OCI-LY7 (cell line): Measurements from ENCODE around the gene ASB1. TPM values are rescaled to one million over a fixed set of nuclear protein-coding genes. Genes with fewer than 3 reads are reported as not detected.

Experiments
- BruUV-seq: library from RNA; stranded (reverse); fragments of 400-500 nt; replicated peaks from 2 replicates; lab custom pipeline; 2021; lab: Mats Ljungman, UMichigan
- CTCF ChIA-PET: fragments of 300-600 bp; sonication (Branson Sonifier 250); formaldehyde crosslinking; loops from one replicate; lab custom pipeline; 2022; ENCODE audit warnings: antibody characterized with exemption; ENCODE audit not compliant: unreplicated experiment; lab: Charles Lee
- POLR2A ChIA-PET: fragments of 300-600 bp; sonication (Branson Sonifier 250); formaldehyde crosslinking; loops from one replicate; lab custom pipeline; 2022; ENCODE audit warnings: antibody characterized with exemption; lab: Charles Lee
- DNase-seq: peaks from one replicate; pipeline ENCODE4 v3.0.0-alpha.2; 2015; ENCODE audit warnings: low spot score
- H2AFZ ChIP-seq: fragments of 200-600 bp; sonication (generic), shearing (Covaris generic); 2 replicates; pipeline ENCODE4 v1.6.1; 2014; ENCODE audit warnings: mild to moderate bottlenecking, antibody characterized with exemption, low read length, moderate library complexity
- H3K27ac ChIP-seq: fragments of 200-600 bp; sonication (generic); 2 replicates; pipeline ENCODE4 v1.5.1; 2014; ENCODE audit warnings: mixed run types, low read depth, mild to moderate bottlenecking, moderate library complexity, low read length, inconsistent platforms; ENCODE audit not compliant: poor library complexity, severe bottlenecking
- H3K36me3 ChIP-seq: fragments of 200-600 bp; sonication (generic); 2 replicates; pipeline ENCODE4 v1.6.1; 2014; ENCODE audit warnings: mild to moderate bottlenecking, antibody characterized with exemption, low read length, moderate library complexity, mixed read lengths; ENCODE audit not compliant: insufficient read depth
- H3K4me1 ChIP-seq: fragments of 200-600 bp; sonication (generic); 2 replicates; pipeline ENCODE4 v1.5.1; 2014; ENCODE audit warnings: mild to moderate bottlenecking, low read length; ENCODE audit not compliant: insufficient read depth, poor library complexity, severe bottlenecking
- H3K4me2 ChIP-seq: fragments of 200-600 bp; sonication (generic); 2 replicates; pipeline ENCODE4 v1.6.1; 2014; ENCODE audit warnings: mild to moderate bottlenecking, low read length
- H3K4me3 ChIP-seq: fragments of 200-600 bp; sonication (generic); 2 replicates; pipeline ENCODE4 v1.5.1; 2014; ENCODE audit warnings: mild to moderate bottlenecking, low read depth, low read length; ENCODE audit not compliant: poor library complexity, severe bottlenecking
- H3K79me2 ChIP-seq: fragments of 200-600 bp; sonication (generic); 2 replicates; pipeline ENCODE4 v1.6.1; 2016; ENCODE audit warnings: low read depth, mild to moderate bottlenecking, low read length, moderate library complexity, mixed read lengths; ENCODE audit not compliant: insufficient read depth
- H3K9me2 ChIP-seq: fragments of 200-600 bp; sonication (generic); 2 replicates; pipeline ENCODE4 v1.6.1; 2016; ENCODE audit warnings: mild to moderate bottlenecking, low read length, mixed read lengths; ENCODE audit not compliant: insufficient read depth
- H3K9me3 ChIP-seq: fragments of 200-600 bp; sonication (generic); 2 replicates; pipeline ENCODE4 v1.6.1; 2014; ENCODE audit warnings: mild to moderate bottlenecking, mixed run types, low read length, mixed read lengths
- H4K20me1 ChIP-seq: fragments of 200-600 bp; sonication (generic); 2 replicates; pipeline ENCODE4 v1.6.1; 2014; ENCODE audit warnings: mild to moderate bottlenecking, antibody characterized with exemption, low read length, moderate library complexity, mixed read lengths; ENCODE audit not compliant: insufficient read depth
- CTCF ChIP-seq: fragments of 200-600 bp; sonication (generic); conservative IDR thresholded peaks from 2 replicates; pipeline ENCODE4 v1.5.1; 2014; ENCODE audit warnings: mild to moderate bottlenecking, antibody characterized with exemption, low read length, moderate library complexity, mixed read lengths
- EZH2phosphoT487 ChIP-seq: fragments of 200-600 bp; sonication (generic); IDR thresholded peaks from 2 replicates; pipeline ENCODE4 v1.6.1; 2018; ENCODE audit warnings: low read depth, borderline replicate concordance, mild to moderate bottlenecking, mixed run types, antibody characterized with exemption, low read length, moderate library complexity, mixed read lengths
- intact Hi-C: fragments of 100-400 bp; cut with micrococcal nuclease; formaldehyde crosslinking; loops from one replicate; pipeline ENCODE4 v1.10.0; 2022; ENCODE audit not compliant: unreplicated experiment
- total RNA-seq, 2 experiments: library from RNA; depleted of rRNA in 1 of 2; stranded (reverse); fragments of >200 nt in 1 of 2; shearing (Covaris generic) in 1 of 2; gene quantifications; 2 replicates each; pipeline ENCODE4 v1.2.3, GENCODE V29; 2014 to 2022

ASB1 gene
- total RNA-seq, 2 experiments from 2014 or later, result 19.4 to 37.7 TPM

GRCh38 chr2:238381341-238382115 lies 45.2 kb upstream of the ASB1 start:
- H3K9me2 ChIP-seq, result no peaks in the 10 kb centered on the region
- DNase-seq, result no peak
- no peak overlapping the region for H3K4me3 ChIP-seq
- H3K36me3 ChIP-seq, result no peaks in the 10 kb centered on the region
- H3K4me1 ChIP-seq, result no peaks in the 10 kb centered on the region
- ChIA-PET POLR2A (no interaction called here), CTCF (no interaction called here)
- intact Hi-C loops, result no loop called here
- no peak for TF ChIP-seq CTCF
- TF ChIP-seq EZH2phosphoT487, result no peak
- H4K20me1 ChIP-seq, result no peaks in the 10 kb centered on the region
- no peak overlapping the region for H3K4me2 ChIP-seq
- H3K79me2 ChIP-seq, result no peaks in the 10 kb centered on the region
- H2AFZ ChIP-seq, result no peak overlapping the region
- no TSS peak for BruUV-seq
- no peak overlapping the region for H3K27ac ChIP-seq
- H3K9me3 ChIP-seq, result no peaks in the 10 kb centered on the region

GRCh38 chr2:238382381-238382781 lies 44.3 kb upstream of the ASB1 start:
- TF ChIP-seq EZH2phosphoT487 (no peak), CTCF (no peak)
- H3K9me2 ChIP-seq, result no peaks in the 10 kb centered on the region
- H3K27ac ChIP-seq, result no peak overlapping the region
- no peaks in the 10 kb centered on the region for H3K79me2 ChIP-seq
- no peak for DNase-seq
- no peaks in the 10 kb centered on the region for H3K4me1 ChIP-seq
- H3K9me3 ChIP-seq, result no peaks in the 10 kb centered on the region
- H3K4me2 ChIP-seq, result no peak overlapping the region
- BruUV-seq, result no TSS peak
- no peak overlapping the region for H2AFZ ChIP-seq
- H3K36me3 ChIP-seq, result no peaks in the 10 kb centered on the region
- no peaks in the 10 kb centered on the region for H4K20me1 ChIP-seq
- CTCF ChIA-PET, result no interaction called here
- H3K4me3 ChIP-seq, result no peak overlapping the region
- intact Hi-C loops, result no loop called here
- POLR2A ChIA-PET, result no interaction called here

GRCh38 chr2:238383135-238383534 lies 43.6 kb upstream of the ASB1 start:
- no peaks in the 10 kb centered on the region for H4K20me1 ChIP-seq
- BruUV-seq, result no TSS peak
- intact Hi-C loops, result no loop called here

More at GRCh38 chr2:238383135-238383534, 43.6 kb upstream of the ASB1 start:
- no peak overlapping the region for H3K27ac ChIP-seq
- H3K4me3 ChIP-seq, result no peak overlapping the region
- DNase-seq, result no peak
- no peak overlapping the region for H3K4me2 ChIP-seq
- ChIA-PET CTCF (no interaction called here), POLR2A (no interaction called here)
- no peaks in the 10 kb centered on the region for H3K9me2 ChIP-seq
- no peaks in the 10 kb centered on the region for H3K4me1 ChIP-seq
- H2AFZ ChIP-seq, result no peak overlapping the region
- H3K79me2 ChIP-seq, result no peaks in the 10 kb centered on the region
- no peaks in the 10 kb centered on the region for H3K36me3 ChIP-seq
- TF ChIP-seq CTCF, result no peak
- TF ChIP-seq EZH2phosphoT487, result no peak
- H3K9me3 ChIP-seq, result no peaks in the 10 kb centered on the region
